Panc1 (cell line): ENCODE results near the gene TMEFF2.

ENCODE experiments used
- CTCF ChIP-seq: fragments of 450-650 bp; IDR thresholded peaks from 2 replicates; pipeline ENCODE4 v1.5.1; 2017; ENCODE audit warnings: mild to moderate bottlenecking
- POLR2AphosphoS5 ChIP-seq: IDR thresholded peaks from 2 replicates; pipeline ENCODE4 v1.6.1; 2012; ENCODE audit warnings: mild to moderate bottlenecking, low read depth, low read length, moderate library complexity
- REST ChIP-seq, 2 experiments: IDR thresholded peaks; 2 replicates each; pipeline ENCODE4 v1.6.1; 2011 to 2012; ENCODE audit warnings: low read depth in 2 of 2, control low read depth in 1 of 2, low read length in 1 of 2, mild to moderate bottlenecking in 1 of 2, moderate library complexity in 1 of 2; ENCODE audit not compliant: insufficient read depth in 1 of 2
- TCF7L2 ChIP-seq: IDR thresholded peaks from 2 replicates; pipeline ENCODE4 v1.6.1; 2011; ENCODE audit warnings: mild to moderate bottlenecking, low read depth, low read length, inconsistent platforms

- no peak for TF ChIP-seq CTCF
- no peak for TF ChIP-seq POLR2AphosphoS5
- no peak for TF ChIP-seq TCF7L2
- TF ChIP-seq REST (IDR thresholded peaks at IDR 0.05; ENCODE audit: insufficient read depth in 1 of 2, low read depth in 2 of 2, low read length in 1 of 2) = no peak
Observed at GRCh38 chr2:192090911-192091310, 103.8 kb downstream of the TMEFF2 start.
